Measurements from ENCODE around the gene TXNDC11.

DNA sequence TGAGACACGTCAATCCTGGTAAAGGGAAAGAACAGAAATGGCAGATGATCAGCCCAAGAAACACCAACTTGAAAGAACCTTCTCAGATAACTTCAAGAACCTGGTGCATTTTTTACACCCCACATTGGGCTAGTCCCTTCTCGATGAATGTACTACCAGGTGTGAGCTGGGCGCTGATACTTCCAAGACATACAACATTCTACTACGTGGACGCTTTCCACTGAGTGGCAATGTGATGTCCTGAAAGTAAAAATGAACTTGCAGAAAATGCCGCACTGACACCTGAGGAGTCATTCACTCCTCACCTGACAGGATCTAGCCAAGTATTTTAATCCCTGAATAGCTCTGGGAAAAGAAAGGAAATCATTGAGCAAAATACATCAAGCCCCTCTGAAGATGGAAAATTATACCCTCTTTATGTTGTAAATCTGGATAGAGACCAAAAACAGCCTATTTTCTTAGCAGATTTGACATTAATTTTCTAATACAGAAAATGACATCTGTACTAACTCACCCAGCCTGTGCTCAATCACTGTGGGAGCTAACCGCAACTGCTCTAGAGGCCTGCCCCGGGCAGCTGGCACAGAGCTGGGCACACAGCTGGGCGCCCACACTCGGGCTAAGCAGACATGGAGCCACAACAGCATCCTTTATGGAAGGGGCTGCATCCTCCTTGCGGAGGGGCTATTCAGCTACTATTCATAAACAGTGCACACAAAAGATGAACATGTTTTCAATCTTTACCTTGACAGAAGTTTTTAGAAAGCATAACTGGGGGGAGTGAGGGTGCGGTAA, 58.2 kb downstream of the TXNDC11 start:
- TF ChIP-seq, protein P1, sequence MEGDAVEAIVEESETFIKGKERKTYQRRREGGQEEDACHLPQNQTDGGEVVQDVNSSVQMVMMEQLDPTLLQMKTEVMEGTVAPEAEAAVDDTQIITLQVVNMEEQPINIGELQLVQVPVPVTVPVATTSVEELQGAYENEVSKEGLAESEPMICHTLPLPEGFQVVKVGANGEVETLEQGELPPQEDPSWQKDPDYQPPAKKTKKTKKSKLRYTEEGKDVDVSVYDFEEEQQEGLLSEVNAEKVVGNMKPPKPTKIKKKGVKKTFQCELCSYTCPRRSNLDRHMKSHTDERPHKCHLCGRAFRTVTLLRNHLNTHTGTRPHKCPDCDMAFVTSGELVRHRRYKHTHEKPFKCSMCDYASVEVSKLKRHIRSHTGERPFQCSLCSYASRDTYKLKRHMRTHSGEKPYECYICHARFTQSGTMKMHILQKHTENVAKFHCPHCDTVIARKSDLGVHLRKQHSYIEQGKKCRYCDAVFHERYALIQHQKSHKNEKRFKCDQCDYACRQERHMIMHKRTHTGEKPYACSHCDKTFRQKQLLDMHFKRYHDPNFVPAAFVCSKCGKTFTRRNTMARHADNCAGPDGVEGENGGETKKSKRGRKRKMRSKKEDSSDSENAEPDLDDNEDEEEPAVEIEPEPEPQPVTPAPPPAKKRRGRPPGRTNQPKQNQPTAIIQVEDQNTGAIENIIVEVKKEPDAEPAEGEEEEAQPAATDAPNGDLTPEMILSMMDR (IDR thresholded peaks at IDR 0.05; ENCODE audit: extremely low read depth in 1 of 2, insufficient read depth in 1 of 2, low read depth in 1 of 2, low read length in 2 of 2): no peak
- TF ChIP-seq GATA2 (IDR thresholded peaks at IDR 0.05; ENCODE audit: insufficient read depth, insufficient read length, low read depth, low read length): no peak
- TF ChIP-seq POLR2A (IDR thresholded peaks at IDR 0.05; ENCODE audit: low read depth, low read length): no peak
- TF ChIP-seq MYC (IDR thresholded peaks at IDR 0.05; ENCODE audit: low read depth, low read length): no peak
- no peak for TF ChIP-seq POLR2AphosphoS5 (IDR thresholded peaks at IDR 0.05; ENCODE audit: insufficient read depth, low read depth, low read length)
- no peak for TF ChIP-seq EZH2 (IDR thresholded peaks at IDR 0.05; ENCODE audit: borderline replicate concordance, low read depth, low read length, severe bottlenecking)
- no peak for TF ChIP-seq MAX (IDR thresholded peaks at IDR 0.05; ENCODE audit: insufficient read depth, insufficient read length)
- no peak for TF ChIP-seq JUN (IDR thresholded peaks at IDR 0.05; ENCODE audit: borderline replicate concordance, insufficient read depth, insufficient read length, low read depth)
- TF ChIP-seq FOS (IDR thresholded peaks at IDR 0.05; ENCODE audit: borderline replicate concordance, insufficient read depth, low read length): no peak

All from endothelial cell of umbilical vein (primary cell).